MM.1S (cell line): Measurements from ENCODE around the gene SEC63.

Experiments
- EZH2 ChIP-seq: fragments of 300-600 bp; sonication (generic); optimal IDR thresholded peaks from 2 replicates; pipeline ENCODE3; 2017; ENCODE audit warnings: low read depth, mild to moderate bottlenecking, antibody characterized with exemption, low read length, mixed read lengths
- TF ChIP-seq, protein P1 (sequence below): fragments of 300-600 bp; sonication (generic); IDR thresholded peaks from 2 replicates; pipeline ENCODE4 v1.5.1; 2016; ENCODE audit warnings: antibody characterized with exemption, low read length, mixed read lengths

DNA sequence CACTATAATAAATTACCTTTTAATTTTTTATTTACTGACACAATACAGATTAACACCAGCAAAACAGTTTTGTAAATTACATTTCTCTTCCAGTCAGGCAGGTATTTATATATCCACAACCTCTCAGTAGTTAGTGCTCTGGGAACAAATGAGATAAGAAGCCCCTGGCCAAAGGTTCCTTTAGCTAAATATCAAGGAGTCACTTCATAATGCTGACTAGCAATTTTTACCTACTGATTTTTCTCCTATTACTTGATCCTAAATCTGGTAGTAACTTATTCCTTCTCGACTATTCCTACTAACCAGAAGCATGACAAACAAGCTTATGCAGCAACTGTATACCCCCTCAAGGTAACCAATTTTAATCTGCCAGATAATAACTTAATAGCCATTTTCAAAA lies 46.3 kb downstream of the SEC63 start:
- TF ChIP-seq, protein P1, sequence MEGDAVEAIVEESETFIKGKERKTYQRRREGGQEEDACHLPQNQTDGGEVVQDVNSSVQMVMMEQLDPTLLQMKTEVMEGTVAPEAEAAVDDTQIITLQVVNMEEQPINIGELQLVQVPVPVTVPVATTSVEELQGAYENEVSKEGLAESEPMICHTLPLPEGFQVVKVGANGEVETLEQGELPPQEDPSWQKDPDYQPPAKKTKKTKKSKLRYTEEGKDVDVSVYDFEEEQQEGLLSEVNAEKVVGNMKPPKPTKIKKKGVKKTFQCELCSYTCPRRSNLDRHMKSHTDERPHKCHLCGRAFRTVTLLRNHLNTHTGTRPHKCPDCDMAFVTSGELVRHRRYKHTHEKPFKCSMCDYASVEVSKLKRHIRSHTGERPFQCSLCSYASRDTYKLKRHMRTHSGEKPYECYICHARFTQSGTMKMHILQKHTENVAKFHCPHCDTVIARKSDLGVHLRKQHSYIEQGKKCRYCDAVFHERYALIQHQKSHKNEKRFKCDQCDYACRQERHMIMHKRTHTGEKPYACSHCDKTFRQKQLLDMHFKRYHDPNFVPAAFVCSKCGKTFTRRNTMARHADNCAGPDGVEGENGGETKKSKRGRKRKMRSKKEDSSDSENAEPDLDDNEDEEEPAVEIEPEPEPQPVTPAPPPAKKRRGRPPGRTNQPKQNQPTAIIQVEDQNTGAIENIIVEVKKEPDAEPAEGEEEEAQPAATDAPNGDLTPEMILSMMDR, result no peak
- no peak for TF ChIP-seq EZH2
